CD4-positive, alpha-beta memory T cell (primary cell): ENCODE results near the gene TBC1D20. TPM values are rescaled to one million over a fixed set of nuclear protein-coding genes. Genes with fewer than 3 reads are reported as not detected.

Source experiments
- CTCF ChIA-PET: fragments of 350-600 bp; sonication (Branson Sonifier 250); formaldehyde crosslinking; loops from one replicate; lab custom pipeline; 2021; ENCODE audit warnings: inconsistent platforms; ENCODE audit not compliant: partially characterized antibody; lab: Charles Lee
- POLR2A ChIA-PET: fragments of 350-600 bp; sonication (Branson Sonifier 250); formaldehyde crosslinking; loops from one replicate; lab custom pipeline; 2021; ENCODE audit not compliant: partially characterized antibody; lab: Charles Lee
- DNase-seq, 5 donors: peaks; one replicate each; pipeline versions ENCODE4 v3.0.0 to v3.0.0-alpha.2; 2020 to 2022; ENCODE audit warnings: mixed read lengths in 1 of 5
- H3K27ac ChIP-seq: one replicate; pipeline ENCODE4 v1.7.0; 2013; ENCODE audit warnings: low read depth, low read length
- H3K27me3 ChIP-seq: 2 replicates; pipeline ENCODE4 v1.7.0; 2013; ENCODE audit warnings: mild to moderate bottlenecking, low read length, moderate library complexity; ENCODE audit not compliant: insufficient read depth
- H3K36me3 ChIP-seq: 2 replicates; pipeline ENCODE4 v1.7.0; 2013; ENCODE audit warnings: mild to moderate bottlenecking, low read length, moderate library complexity; ENCODE audit not compliant: insufficient read depth
- H3K4me1 ChIP-seq: 2 replicates; pipeline ENCODE4 v1.7.0; 2013; ENCODE audit warnings: mild to moderate bottlenecking, low read length, moderate library complexity; ENCODE audit not compliant: insufficient read depth
- H3K4me3 ChIP-seq, 2 donors: one replicate each; pipeline ENCODE4 v1.7.0; 2013; ENCODE audit warnings: low read length in 2 of 2, mild to moderate bottlenecking in 1 of 2
- H3K9me3 ChIP-seq, 2 donors: one replicate each; pipeline ENCODE4 v1.7.0; 2013; ENCODE audit warnings: low read length in 2 of 2, control low read depth in 1 of 2; ENCODE audit not compliant: control insufficient read depth in 1 of 2
- H3K27ac Mint-ChIP-seq, 7 donors: one replicate each; pipeline ENCODE4 v1.8.0; 2020 to 2021; ENCODE audit warnings: mixed read lengths in 7 of 7, mild to moderate bottlenecking in 6 of 7, inconsistent platforms in 3 of 7, moderate library complexity in 3 of 7
- H3K27me3 Mint-ChIP-seq, 2 donors: one replicate each; pipeline ENCODE4 v1.8.0; 2020 to 2021; ENCODE audit warnings: mixed read lengths in 2 of 2
- H3K36me3 Mint-ChIP-seq, 2 donors: one replicate each; pipeline ENCODE4 v1.8.0; 2020 to 2021; ENCODE audit warnings: mixed read lengths in 2 of 2, inconsistent platforms in 1 of 2, mild to moderate bottlenecking in 1 of 2
- H3K4me1 Mint-ChIP-seq, 4 donors: one replicate each; pipeline ENCODE4 v1.8.0; 2020 to 2021; ENCODE audit warnings: mixed read lengths in 4 of 4, mild to moderate bottlenecking in 1 of 4
- H3K4me3 Mint-ChIP-seq, 8 donors: one replicate each; pipeline ENCODE4 v1.8.0; 2020 to 2021; ENCODE audit warnings: mixed read lengths in 8 of 8, mild to moderate bottlenecking in 7 of 8, moderate library complexity in 6 of 8, inconsistent platforms in 3 of 8
- H3K9me3 Mint-ChIP-seq, 8 donors: one replicate each; pipeline ENCODE4 v1.8.0; 2020 to 2021; ENCODE audit warnings: mixed read lengths in 8 of 8, mild to moderate bottlenecking in 5 of 8, inconsistent platforms in 3 of 8, moderate library complexity in 1 of 8
- intact Hi-C: fragments of 100-400 bp; cut with micrococcal nuclease; formaldehyde crosslinking; loops from one replicate; pipeline ENCODE4 v1.15.1; 2023
- polyA plus RNA-seq, 2 donors: library from polyadenylated mRNA; unstranded; fragments of 300-500 nt; fragmentation: Illumina TruSeq; gene quantifications; one replicate each; pipeline ENCODE4 v1.2.3, GENCODE V29; 2021
- total RNA-seq, 2 experiments: library from RNA; stranded (reverse); gene quantifications; one replicate each; pipeline ENCODE4 v1.2.3, GENCODE V29; 2021

TBC1D20 gene
- total and polyA plus RNA-seq, 4 experiments from 2014 or later, result 19.3 to 42.9 (median 32.5) TPM

- H3K36me3 ChIP-seq, result peaks cover 41% of the 10 kb centered on the region
- intact Hi-C loops, result no loop called here
Observed at GRCh38 chr20:415820-416322, 46.5 kb downstream of the TBC1D20 start.

GRCh38 chr20:414161-414560, 48.2 kb downstream of the TBC1D20 start:
- Mint-ChIP-seq H3K27me3 (no peaks in the 10 kb centered on the region), H3K36me3 (peaks cover 36 to 51% of the 10 kb centered on the region in 2 donors), H3K4me1 (peaks cover 38 to 62% (median 51%) of the 10 kb centered on the region in 4 donors), H3K27ac (peak overlapping the region in 3 of 7 donors; percentile 17 to 48 (median 30)), H3K9me3 (no peaks in the 10 kb centered on the region), H3K4me3 (no peak overlapping the region)
- peaks cover 40% of the 10 kb centered on the region for H3K4me1 ChIP-seq
- ChIA-PET POLR2A (interaction anchor here (1.2 kb wide), 1 partner anchor 48 kb away, joined by 3 read pairs; the partner anchor contains the start of gene TBC1D20), CTCF (interaction anchor here (0.6 kb wide), 1 partner anchor 65 kb away, joined by 3 read pairs; no protein-coding TSS in a partner anchor)
- intact Hi-C loops, result no loop called here
- H3K4me3 ChIP-seq, result no peak overlapping the region
- no peaks in the 10 kb centered on the region for H3K27me3 ChIP-seq
- no peak overlapping the region for H3K27ac ChIP-seq
- no peak for DNase-seq
- peaks cover 30% of the 10 kb centered on the region for H3K36me3 ChIP-seq
- no peaks in the 10 kb centered on the region for H3K9me3 ChIP-seq

More at GRCh38 chr20:415820-416322, 46.5 kb downstream of the TBC1D20 start:
- H3K27ac ChIP-seq, result no peak overlapping the region
- no peaks in the 10 kb centered on the region for H3K9me3 Mint-ChIP-seq
- ChIA-PET CTCF (no interaction called here), POLR2A (no interaction called here)
- no peaks in the 10 kb centered on the region for H3K9me3 ChIP-seq
- H3K27me3 Mint-ChIP-seq, result no peaks in the 10 kb centered on the region
- H3K4me3 Mint-ChIP-seq, result no peak overlapping the region
- no peak overlapping the region for H3K4me3 ChIP-seq
- peaks cover 25% of the 10 kb centered on the region for H3K4me1 ChIP-seq
- no peaks in the 10 kb centered on the region for H3K27me3 ChIP-seq
- peaks cover 26 to 41% of the 10 kb centered on the region in 2 donors for H3K36me3 Mint-ChIP-seq
- H3K27ac Mint-ChIP-seq, result peak overlapping the region in 2 of 7 donors; percentile 7 to 65
- no peak for DNase-seq
- H3K4me1 Mint-ChIP-seq, result peaks cover 22 to 45% (median 35%) of the 10 kb centered on the region in 4 donors

- ChIA-PET CTCF (interaction anchor here (1.0 to 1.2 kb wide), 3 partner anchors 18 to 58 kb away, joined by 3 to 4 read pairs (median 4); no protein-coding TSS in a partner anchor), POLR2A (interaction anchor here (1.2 to 1.5 kb wide), 2 partner anchors 26 to 50 kb away, joined by 4 to 5 read pairs; partner anchors contain the start of gene TBC1D20)
- Mint-ChIP-seq H3K36me3 (peaks cover 36 to 54% of the 10 kb centered on the region in 2 donors), H3K4me1 (peaks cover 43 to 72% (median 57%) of the 10 kb centered on the region in 4 donors), H3K4me3 (peak overlapping the region in 1 of 8 donors; percentile 13), H3K9me3 (peaks cover 0 to 3% (median 0%) of the 10 kb centered on the region in 8 donors), H3K27me3 (no peaks in the 10 kb centered on the region), H3K27ac (peak overlapping the region in 3 of 7 donors; percentile 17 to 95 (median 29))
- no peak for DNase-seq
- no peak overlapping the region for H3K4me3 ChIP-seq
- no peaks in the 10 kb centered on the region for H3K27me3 ChIP-seq
- no peaks in the 10 kb centered on the region for H3K9me3 ChIP-seq
- H3K4me1 ChIP-seq, result peaks cover 49% of the 10 kb centered on the region
- H3K36me3 ChIP-seq, result peaks cover 25% of the 10 kb centered on the region
- intact Hi-C loops, result no loop called here
- H3K27ac ChIP-seq, result no peak overlapping the region
Observed at GRCh38 chr20:412081-412480, 50.3 kb downstream of the TBC1D20 start.

GRCh38 chr20:409697-410559, 52.4 kb downstream of the TBC1D20 start:
- peak overlapping the region in 1 of 2 donors; percentile 94 for H3K4me3 ChIP-seq
- H3K4me1 ChIP-seq, result peaks cover 48% of the 10 kb centered on the region
- no peaks in the 10 kb centered on the region for H3K9me3 ChIP-seq
- peak in 1 of 5 donors; percentile 4 for DNase-seq
- intact Hi-C loops, result loop anchor here (2.0 kb wide), 1 partner anchor 29 kb away; no protein-coding TSS in a partner anchor
- ChIA-PET CTCF (interaction anchor here (0.6 to 1.4 kb wide), 2 partner anchors 23 to 69 kb away, joined by 3 to 4 read pairs; no protein-coding TSS in a partner anchor), POLR2A (interaction anchor here (0.9 to 2.1 kb wide), 5 partner anchors 18 to 52 kb away, joined by 3 to 8 read pairs (median 3); partner anchors contain the start of gene TBC1D20)
- H3K36me3 Mint-ChIP-seq, result peaks cover 28 to 45% of the 10 kb centered on the region in 2 donors
- H3K27me3 ChIP-seq, result no peaks in the 10 kb centered on the region
- peaks cover 20% of the 10 kb centered on the region for H3K36me3 ChIP-seq
- peak overlapping the region; percentile 74 to 95 (median 90) for H3K27ac Mint-ChIP-seq
- peaks cover 0 to 6% (median 0%) of the 10 kb centered on the region in 8 donors for H3K9me3 Mint-ChIP-seq
- H3K27me3 Mint-ChIP-seq, result no peaks in the 10 kb centered on the region
- peak overlapping the region; percentile 94 for H3K27ac ChIP-seq
- peaks cover 41 to 64% (median 51%) of the 10 kb centered on the region in 4 donors for H3K4me1 Mint-ChIP-seq
- H3K4me3 Mint-ChIP-seq, result peak overlapping the region; percentile 85 to 93 (median 90)

GRCh38 chr20:408843-409696, 53.3 kb downstream of the TBC1D20 start:
- H3K36me3 Mint-ChIP-seq, result peaks cover 28 to 45% of the 10 kb centered on the region in 2 donors
- CTCF ChIA-PET, result interaction anchor here (1.4 kb wide), 1 partner anchor 70 kb away, joined by 3 read pairs; no protein-coding TSS in a partner anchor

More at GRCh38 chr20:408843-409696, 53.3 kb downstream of the TBC1D20 start:
- peaks cover 41 to 61% (median 50%) of the 10 kb centered on the region in 4 donors for H3K4me1 Mint-ChIP-seq
- peak overlapping the region; percentile 75 to 95 (median 92) for H3K27ac Mint-ChIP-seq
- Histone ChIP-seq H3K4me1 (peaks cover 45% of the 10 kb centered on the region), H3K4me3 (peak overlapping the region; percentile 73 to 94), H3K36me3 (peaks cover 20% of the 10 kb centered on the region), H3K27ac (peak overlapping the region; percentile 94), H3K27me3 (no peaks in the 10 kb centered on the region), H3K9me3 (no peaks in the 10 kb centered on the region)
- POLR2A ChIA-PET, result interaction anchor here (0.9 to 2.1 kb wide), 5 partner anchors 19 to 53 kb away, joined by 3 to 8 read pairs (median 3); partner anchors contain the start of gene TBC1D20
- intact Hi-C loops, result loop anchor here (1.0 to 2.0 kb wide), 5 partner anchors 30 to 134 kb away; partner anchors contain the start of genes CSNK2A1, NRSN2, SOX12 and TBC1D20
- H3K4me3 Mint-ChIP-seq, result peak overlapping the region; percentile 85 to 93 (median 90)
- H3K9me3 Mint-ChIP-seq, result peaks cover 0 to 6% (median 0%) of the 10 kb centered on the region in 8 donors
- no peaks in the 10 kb centered on the region for H3K27me3 Mint-ChIP-seq
- DNase-seq, result peak in 3 of 5 donors; percentile 8 to 18 (median 9)
